ENCODE data around the gene MBD3L1.

Gene MBD3L1

GRCh38 chr19:8831373-8831772 is 804 bp upstream of the MBD3L1 start:
- DNase-seq (ENCODE audit: extremely low spot score): no peak
- ChIA-PET CTCF (no interaction called here), POLR2A (no interaction called here)
- TF ChIP-seq LEF1 (IDR thresholded peaks at IDR 0.05; ENCODE audit: borderline replicate concordance) (no peak), CTBP1 (IDR thresholded peaks at IDR 0.05; ENCODE audit: borderline replicate concordance) (no peak), ARNT (IDR thresholded peaks at IDR 0.05) (no peak), NFRKB (IDR thresholded peaks at IDR 0.05) (no peak), FOXA1 (IDR thresholded peaks at IDR 0.05) (no peak), SUZ12 (IDR thresholded peaks at IDR 0.05) (no peak), BHLHE40 (IDR thresholded peaks at IDR 0.05; ENCODE audit: borderline replicate concordance) (no peak), TARDBP (IDR thresholded peaks at IDR 0.05) (no peak), SP1 (IDR thresholded peaks at IDR 0.05) (no peak), ZNF384 (IDR thresholded peaks at IDR 0.05) (no peak), HDGF (IDR thresholded peaks at IDR 0.05; ENCODE audit: borderline replicate concordance) (no peak), L3MBTL2 (conservative IDR thresholded peaks at IDR 0.05) (no peak), ELF4 (IDR thresholded peaks at IDR 0.05) (no peak), FOXK2 (IDR thresholded peaks at IDR 0.05) (no peak), FOXM1 (IDR thresholded peaks at IDR 0.05; ENCODE audit: borderline replicate concordance) (no peak)
- TF ChIP-seq, protein P1, sequence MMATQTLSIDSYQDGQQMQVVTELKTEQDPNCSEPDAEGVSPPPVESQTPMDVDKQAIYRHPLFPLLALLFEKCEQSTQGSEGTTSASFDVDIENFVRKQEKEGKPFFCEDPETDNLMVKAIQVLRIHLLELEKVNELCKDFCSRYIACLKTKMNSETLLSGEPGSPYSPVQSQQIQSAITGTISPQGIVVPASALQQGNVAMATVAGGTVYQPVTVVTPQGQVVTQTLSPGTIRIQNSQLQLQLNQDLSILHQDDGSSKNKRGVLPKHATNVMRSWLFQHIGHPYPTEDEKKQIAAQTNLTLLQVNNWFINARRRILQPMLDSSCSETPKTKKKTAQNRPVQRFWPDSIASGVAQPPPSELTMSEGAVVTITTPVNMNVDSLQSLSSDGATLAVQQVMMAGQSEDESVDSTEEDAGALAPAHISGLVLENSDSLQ (IDR thresholded peaks at IDR 0.05): no peak

GRCh38 chr19:8831832-8832131 is 395 bp upstream of the MBD3L1 start:
- no peak for TF ChIP-seq FOXA1 (IDR thresholded peaks at IDR 0.05)
- TF ChIP-seq SP1 (IDR thresholded peaks at IDR 0.05): no peak
- no peak for TF ChIP-seq L3MBTL2 (conservative IDR thresholded peaks at IDR 0.05)
- TF ChIP-seq SUZ12 (IDR thresholded peaks at IDR 0.05): no peak
- TF ChIP-seq BHLHE40 (IDR thresholded peaks at IDR 0.05; ENCODE audit: borderline replicate concordance): no peak
- TF ChIP-seq ARNT (IDR thresholded peaks at IDR 0.05): no peak
- no peak for TF ChIP-seq HDGF (IDR thresholded peaks at IDR 0.05; ENCODE audit: borderline replicate concordance)
- no peak for TF ChIP-seq NFRKB (IDR thresholded peaks at IDR 0.05)
- no peak for TF ChIP-seq LEF1 (IDR thresholded peaks at IDR 0.05; ENCODE audit: borderline replicate concordance)
- TF ChIP-seq, protein P1 (IDR thresholded peaks at IDR 0.05): no peak
- TF ChIP-seq FOXK2 (IDR thresholded peaks at IDR 0.05): no peak
- no peak for TF ChIP-seq CTBP1 (IDR thresholded peaks at IDR 0.05; ENCODE audit: borderline replicate concordance)
- TF ChIP-seq TARDBP (IDR thresholded peaks at IDR 0.05): no peak
- TF ChIP-seq ELF4 (IDR thresholded peaks at IDR 0.05): no peak
- no peak for DNase-seq (ENCODE audit: extremely low spot score)
- CTCF ChIA-PET: no interaction called here
- POLR2A ChIA-PET: no interaction called here

GRCh38 chr19:8835446-8835845 is 3.3 kb downstream of the MBD3L1 start:
- ChIA-PET CTCF (no interaction called here), POLR2A (no interaction called here)
- no peak for DNase-seq (ENCODE audit: extremely low spot score)
- no peak for TF ChIP-seq CTBP1 (IDR thresholded peaks at IDR 0.05; ENCODE audit: borderline replicate concordance)

- ChIA-PET POLR2A (no interaction called here), CTCF (no interaction called here)
- no peak for DNase-seq (ENCODE audit: extremely low spot score)
- TF ChIP-seq SP1 (IDR thresholded peaks at IDR 0.05): no peak
- no peak for TF ChIP-seq CTBP1 (IDR thresholded peaks at IDR 0.05; ENCODE audit: borderline replicate concordance)
- TF ChIP-seq ARNT (IDR thresholded peaks at IDR 0.05): no peak
- TF ChIP-seq FOXK2 (IDR thresholded peaks at IDR 0.05): no peak
- no peak for TF ChIP-seq TARDBP (IDR thresholded peaks at IDR 0.05)
- no peak for TF ChIP-seq FOXM1 (IDR thresholded peaks at IDR 0.05; ENCODE audit: borderline replicate concordance)
- no peak for TF ChIP-seq LEF1 (IDR thresholded peaks at IDR 0.05; ENCODE audit: borderline replicate concordance)
- TF ChIP-seq BHLHE40 (IDR thresholded peaks at IDR 0.05; ENCODE audit: borderline replicate concordance): no peak
- TF ChIP-seq ZNF384 (IDR thresholded peaks at IDR 0.05): no peak
- no peak for TF ChIP-seq NFRKB (IDR thresholded peaks at IDR 0.05)
- no peak for TF ChIP-seq SUZ12 (IDR thresholded peaks at IDR 0.05)
- no peak for TF ChIP-seq FOXA1 (IDR thresholded peaks at IDR 0.05)
- TF ChIP-seq ELF4 (IDR thresholded peaks at IDR 0.05): no peak
- TF ChIP-seq, protein P1 (IDR thresholded peaks at IDR 0.05): no peak
- TF ChIP-seq HDGF (IDR thresholded peaks at IDR 0.05; ENCODE audit: borderline replicate concordance): no peak
- TF ChIP-seq L3MBTL2 (conservative IDR thresholded peaks at IDR 0.05): no peak
Measured at GRCh38 chr19:8835877-8836276, 3.7 kb downstream of the MBD3L1 start.

DNA sequence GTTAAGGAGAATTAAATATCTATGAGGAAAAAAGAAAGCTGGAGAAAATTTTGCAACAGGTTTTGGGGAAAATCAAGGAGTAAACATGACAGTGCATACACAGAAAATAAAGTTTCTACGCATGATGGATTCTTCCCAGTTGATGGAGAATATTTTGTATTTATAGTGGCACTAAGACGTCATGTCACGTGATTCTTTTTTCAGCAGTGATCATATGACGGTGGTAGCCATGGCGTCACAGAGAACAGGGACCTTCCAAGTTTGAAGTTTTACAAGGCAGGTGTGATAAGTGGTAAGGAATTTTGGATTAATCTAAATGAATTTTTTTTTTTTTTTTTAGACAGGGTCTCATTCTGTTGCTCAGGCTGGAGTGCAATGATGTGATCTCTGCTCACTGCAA is 8.5 kb downstream of the MBD3L1 start:
- TF ChIP-seq ZNF384 (IDR thresholded peaks at IDR 0.05): no peak
- no peak for TF ChIP-seq FOXM1 (IDR thresholded peaks at IDR 0.05; ENCODE audit: borderline replicate concordance)
- TF ChIP-seq ARNT (IDR thresholded peaks at IDR 0.05): no peak
- TF ChIP-seq SP1 (IDR thresholded peaks at IDR 0.05): no peak
- TF ChIP-seq LEF1 (IDR thresholded peaks at IDR 0.05; ENCODE audit: borderline replicate concordance): no peak
- TF ChIP-seq L3MBTL2 (conservative IDR thresholded peaks at IDR 0.05): no peak
- no peak for TF ChIP-seq CTBP1 (IDR thresholded peaks at IDR 0.05; ENCODE audit: borderline replicate concordance)
- TF ChIP-seq BHLHE40 (IDR thresholded peaks at IDR 0.05; ENCODE audit: borderline replicate concordance): no peak
- TF ChIP-seq FOXK2 (IDR thresholded peaks at IDR 0.05): no peak
- ChIA-PET CTCF (no interaction called here), POLR2A (no interaction called here)
- DNase-seq (ENCODE audit: extremely low spot score): no peak

- CTCF ChIA-PET: no interaction called here
- DNase-seq (ENCODE audit: extremely low spot score): no peak
- TF ChIP-seq NFRKB (IDR thresholded peaks at IDR 0.05) (no peak), ZNF384 (IDR thresholded peaks at IDR 0.05) (no peak), LEF1 (IDR thresholded peaks at IDR 0.05; ENCODE audit: borderline replicate concordance) (no peak), CTBP1 (IDR thresholded peaks at IDR 0.05; ENCODE audit: borderline replicate concordance) (no peak), FOXK2 (IDR thresholded peaks at IDR 0.05) (no peak), HDGF (IDR thresholded peaks at IDR 0.05; ENCODE audit: borderline replicate concordance) (no peak), SUZ12 (IDR thresholded peaks at IDR 0.05) (no peak), TARDBP (IDR thresholded peaks at IDR 0.05) (no peak), SP1 (IDR thresholded peaks at IDR 0.05) (no peak), L3MBTL2 (conservative IDR thresholded peaks at IDR 0.05) (no peak), FOXM1 (IDR thresholded peaks at IDR 0.05; ENCODE audit: borderline replicate concordance) (no peak), BHLHE40 (IDR thresholded peaks at IDR 0.05; ENCODE audit: borderline replicate concordance) (no peak), ELF4 (IDR thresholded peaks at IDR 0.05) (no peak), ARNT (IDR thresholded peaks at IDR 0.05) (no peak), FOXA1 (IDR thresholded peaks at IDR 0.05) (no peak)
- TF ChIP-seq, protein P1 (IDR thresholded peaks at IDR 0.05): no peak
Measured at GRCh38 chr19:8846819-8847218, 14.6 kb downstream of the MBD3L1 start.

More at GRCh38 chr19:8846819-8847218, 14.6 kb downstream of the MBD3L1 start:
- POLR2A ChIA-PET: no interaction called here
